HG03558 (cell line): ENCODE measurements around the gene WEE1.

Experiments used
- ATAC-seq: cut with Tn5 transposase; IDR thresholded peaks from one replicate; pipeline ENCODE4 v1.9.1; 2021; ENCODE audit warnings: moderate number of reproducible peaks; ENCODE audit not compliant: unreplicated experiment; ENCODE audit errors: extremely low read depth

The WEE1 gene

GRCh38 chr11:9565822-9566560, 7.5 kb upstream of the WEE1 start:
- peak; percentile 82 for ATAC-seq

GRCh38 chr11:9566561-9567063, 6.9 kb upstream of the WEE1 start:
- ATAC-seq = no peak

GRCh38 chr11:9567401-9567800, 6.1 kb upstream of the WEE1 start:
- no peak for ATAC-seq

GRCh38 chr11:9568161-9568853, 5.2 kb upstream of the WEE1 start:
- ATAC-seq = no peak

GRCh38 chr11:9568854-9569587, 4.4 kb upstream of the WEE1 start:
- ATAC-seq = no peak

- no peak for ATAC-seq
Observed at GRCh38 chr11:9569588-9570164, 3.8 kb upstream of the WEE1 start.

- no peak for ATAC-seq
Observed at GRCh38 chr11:9570313-9571025, 3.0 kb upstream of the WEE1 start.

GRCh38 chr11:9571071-9571762, 2.3 kb upstream of the WEE1 start:
- ATAC-seq = no peak

- ATAC-seq = no peak
Observed at GRCh38 chr11:9571763-9572115, 1.7 kb upstream of the WEE1 start.

GRCh38 chr11:9573775-9574621, 528 bp downstream of the WEE1 start:
- peak; percentile 10 for ATAC-seq

- ATAC-seq = no peak
Observed at GRCh38 chr11:9574622-9575259, 1.3 kb downstream of the WEE1 start.

- ATAC-seq = no peak
Observed at GRCh38 chr11:9575260-9576240, 2.1 kb downstream of the WEE1 start.

GRCh38 chr11:9576701-9577381, 3.4 kb downstream of the WEE1 start:
- ATAC-seq = no peak

- ATAC-seq = no peak
Observed at GRCh38 chr11:9577556-9577955, 4.1 kb downstream of the WEE1 start.

- no peak for ATAC-seq
Observed at GRCh38 chr11:9580894-9581293, 7.4 kb downstream of the WEE1 start.

- ATAC-seq = no peak
Observed at GRCh38 chr11:9581556-9582161, 8.2 kb downstream of the WEE1 start.
